SH-SY5Y (cell line): ENCODE results near the gene TUBGCP3.

Source experiments
- GATA2 ChIP-seq: IDR thresholded peaks from 2 replicates; pipeline ENCODE4 v1.6.1; 2011; ENCODE audit warnings: mild to moderate bottlenecking, low read depth, low read length
- GATA3 ChIP-seq: IDR thresholded peaks from 2 replicates; pipeline ENCODE4 v1.6.1; 2011; ENCODE audit warnings: low read depth, mild to moderate bottlenecking, low read length, moderate library complexity

TUBGCP3 gene

DNA sequence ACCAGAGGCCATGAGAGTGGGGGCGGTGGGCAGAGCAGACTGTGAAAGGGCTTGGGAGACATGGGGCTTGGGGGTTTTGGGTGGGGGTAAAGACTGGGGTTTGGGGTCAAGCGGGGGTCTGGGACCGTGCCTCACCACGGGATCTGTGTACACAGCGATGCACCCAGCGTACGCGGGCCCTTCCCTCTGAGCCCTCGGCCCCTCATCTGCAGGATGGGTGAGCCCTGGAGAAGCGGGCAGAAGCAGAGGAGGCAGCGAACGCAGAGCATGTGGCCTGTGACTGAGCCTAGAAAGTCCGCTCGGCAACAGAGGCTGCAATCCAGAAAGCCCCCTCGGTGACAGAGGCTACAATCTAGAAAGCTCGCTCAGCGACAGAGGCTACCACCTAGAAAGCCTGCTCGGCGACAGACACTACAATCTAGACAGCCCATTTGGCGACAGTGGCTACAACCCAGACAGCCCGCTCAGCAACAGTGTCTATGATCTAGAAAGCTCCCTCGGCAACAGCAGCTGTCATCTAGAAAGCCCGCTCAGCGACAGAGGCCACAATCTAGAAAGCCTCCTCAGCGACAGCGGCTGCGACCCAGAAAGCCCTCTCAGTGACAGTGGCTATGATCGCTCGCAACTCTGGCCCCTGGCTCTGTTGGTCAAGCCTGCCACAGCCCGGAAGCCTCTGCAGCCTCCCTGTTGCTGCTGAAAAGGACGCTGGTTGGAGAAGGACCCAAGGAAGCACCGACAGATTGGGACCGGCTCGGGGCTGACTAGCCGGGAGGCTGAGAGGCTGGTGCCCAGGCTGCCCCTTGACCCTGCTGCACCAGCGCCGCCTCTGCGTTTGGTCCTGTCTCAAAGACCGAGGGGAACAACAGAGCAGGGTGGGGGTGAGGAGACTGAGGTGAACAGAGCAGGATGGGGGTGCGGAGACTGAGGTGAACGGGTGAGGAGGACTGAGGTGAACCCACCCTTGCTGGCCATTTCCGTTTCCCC, 143.2 kb downstream of the TUBGCP3 start:
- TF ChIP-seq GATA2 = no peak
- TF ChIP-seq GATA3 = no peak

DNA sequence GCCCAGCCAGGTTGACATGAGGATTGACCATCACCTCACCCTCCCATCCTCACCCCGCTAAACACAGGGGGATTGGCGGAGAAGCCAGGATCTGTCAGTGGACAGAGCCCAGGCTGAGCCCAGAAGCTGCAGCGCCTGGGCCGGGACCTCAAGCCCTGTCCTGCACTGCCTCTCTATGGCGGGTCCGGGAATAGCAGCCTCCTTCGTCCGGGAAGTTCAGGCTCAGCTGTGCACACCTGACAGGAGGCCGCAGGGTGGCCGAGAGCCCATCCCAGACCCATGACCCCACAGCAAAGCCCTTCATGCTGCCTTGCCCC, 144.0 kb downstream of the TUBGCP3 start:
- TF ChIP-seq GATA3 (no peak), GATA2 (no peak)

DNA sequence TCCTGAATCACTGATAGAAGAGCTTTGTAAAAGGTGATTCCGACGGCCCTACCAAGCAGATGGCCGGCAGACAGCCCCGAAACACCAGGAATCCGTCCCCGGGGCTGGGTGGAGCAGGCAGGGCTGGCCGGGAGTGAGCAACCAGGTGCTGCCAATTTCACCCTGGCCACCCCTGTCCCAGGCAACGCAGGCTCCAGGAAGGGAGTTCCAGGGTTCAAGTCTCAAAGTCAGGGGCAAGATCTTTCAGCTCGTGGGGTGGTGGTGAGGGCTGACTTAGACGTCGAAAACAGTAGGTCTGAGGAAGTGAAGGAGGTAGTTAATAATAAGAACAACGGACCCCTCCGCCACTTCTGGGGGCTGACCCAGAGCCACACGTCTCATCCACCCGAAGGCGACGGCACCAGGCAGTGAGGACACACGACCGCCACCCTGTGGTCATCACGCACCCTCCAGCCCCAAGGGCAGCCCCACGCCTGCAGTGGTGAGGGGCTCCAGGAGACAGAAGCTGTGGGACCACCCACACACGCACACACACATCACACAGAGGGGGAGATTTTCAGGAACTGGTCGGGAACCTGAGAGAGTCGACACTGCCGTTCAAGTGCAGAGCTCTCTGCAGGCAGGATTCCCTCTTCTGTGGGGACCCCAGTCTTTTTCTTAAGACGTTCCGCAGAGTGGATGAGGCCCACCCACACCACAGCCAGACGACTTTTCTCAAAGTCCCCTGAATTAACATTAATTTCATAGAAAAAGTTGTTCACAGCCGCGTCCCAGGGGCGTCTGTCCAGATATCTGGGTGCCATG, 144.6 kb downstream of the TUBGCP3 start:
- TF ChIP-seq GATA2 (no peak), GATA3 (no peak)

DNA sequence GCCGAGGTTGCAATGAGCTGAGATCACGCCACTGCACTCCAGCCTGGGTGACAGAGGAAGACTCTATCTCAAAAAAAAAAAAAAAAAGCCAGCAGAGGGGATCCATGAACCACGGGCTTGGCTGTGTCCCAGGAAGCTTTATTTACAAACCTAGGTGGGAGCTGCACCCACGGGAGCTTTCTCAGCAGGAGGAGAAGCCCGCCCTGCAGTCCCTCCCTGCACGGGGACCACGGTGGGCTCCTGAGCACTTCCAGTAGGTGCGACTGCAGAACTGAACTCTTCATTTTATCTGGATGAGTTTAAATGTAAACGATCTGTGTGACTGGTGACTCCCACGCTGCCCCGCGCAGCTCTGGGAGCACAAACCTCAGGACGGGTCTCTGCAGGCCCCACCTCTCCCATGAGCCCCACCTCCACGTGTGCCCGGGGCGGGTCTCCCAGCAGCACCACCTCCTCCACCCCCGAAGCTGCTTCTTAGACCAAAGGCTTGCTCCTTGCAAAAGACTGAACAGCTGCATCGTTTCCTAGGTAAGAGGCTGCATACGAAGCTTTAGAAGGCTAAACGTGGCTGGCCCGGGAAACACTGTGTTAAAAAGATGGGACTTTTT, 145.4 kb downstream of the TUBGCP3 start:
- TF ChIP-seq GATA3 (no peak), GATA2 (no peak)

DNA sequence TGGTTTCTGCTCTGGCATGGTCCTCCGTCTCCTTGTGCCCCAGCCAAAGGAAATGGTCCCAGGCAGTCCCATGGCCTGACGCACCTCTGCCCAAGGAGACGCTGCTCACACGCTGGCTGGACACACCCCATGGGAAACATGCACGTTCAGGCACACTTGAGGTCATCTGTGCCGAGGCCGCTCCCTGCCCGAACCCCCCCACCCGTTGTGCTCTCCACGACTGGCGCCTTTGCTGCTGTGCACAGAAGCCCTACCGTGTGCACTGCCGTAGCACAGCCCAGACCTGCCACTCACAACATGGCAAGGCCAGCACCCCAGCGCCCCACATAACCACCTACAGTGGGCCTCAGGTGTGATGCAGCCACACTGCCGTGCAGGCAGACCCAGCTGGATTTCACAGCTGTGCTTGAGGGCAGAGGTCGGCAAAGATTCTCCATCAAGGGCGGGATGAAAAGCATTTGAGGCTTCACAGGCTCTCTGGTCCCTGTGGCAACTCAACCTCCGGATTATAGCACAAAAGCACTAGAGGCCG, 146.1 kb downstream of the TUBGCP3 start:
- TF ChIP-seq GATA2 (no peak), GATA3 (no peak)

DNA sequence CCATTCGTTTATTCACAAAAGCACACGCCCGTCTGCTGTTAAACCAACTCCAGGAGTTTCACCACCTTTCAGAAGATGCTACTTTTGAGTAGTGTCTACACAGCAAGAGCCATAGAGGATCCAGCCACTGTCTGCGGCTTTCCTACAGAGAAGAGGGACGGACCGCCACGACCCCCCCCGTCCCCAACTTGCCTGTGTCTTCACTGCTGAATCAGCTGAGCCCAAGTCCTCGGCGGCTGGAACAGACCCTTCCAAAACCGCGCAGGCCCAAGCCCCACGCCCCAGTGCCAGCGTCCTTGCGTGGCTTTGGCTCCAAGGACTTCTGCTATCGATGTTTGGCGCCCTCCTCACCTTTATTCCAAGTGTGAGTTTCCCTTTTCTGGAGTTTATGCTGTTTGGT, 146.7 kb downstream of the TUBGCP3 start:
- TF ChIP-seq GATA3 (no peak), GATA2 (no peak)

DNA sequence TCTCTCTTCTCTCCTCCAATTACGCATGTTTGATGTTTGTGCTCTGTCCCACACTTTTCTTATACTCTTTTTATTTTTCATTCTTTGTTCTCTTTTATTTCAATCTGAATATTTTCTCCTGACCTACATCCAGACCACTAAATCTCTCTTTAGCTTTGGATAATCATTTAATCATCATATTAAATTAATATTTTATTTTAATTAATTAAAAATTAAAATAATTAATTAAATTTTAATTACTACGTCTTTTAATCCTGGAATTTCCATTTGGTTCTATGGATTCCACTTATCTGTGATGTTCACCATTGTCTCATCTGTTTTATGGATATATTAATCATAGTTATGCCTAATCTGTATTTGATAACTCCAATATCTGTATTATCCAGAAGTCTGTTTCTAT, 149.4 kb downstream of the TUBGCP3 start:
- TF ChIP-seq GATA2 (no peak), GATA3 (no peak)

DNA sequence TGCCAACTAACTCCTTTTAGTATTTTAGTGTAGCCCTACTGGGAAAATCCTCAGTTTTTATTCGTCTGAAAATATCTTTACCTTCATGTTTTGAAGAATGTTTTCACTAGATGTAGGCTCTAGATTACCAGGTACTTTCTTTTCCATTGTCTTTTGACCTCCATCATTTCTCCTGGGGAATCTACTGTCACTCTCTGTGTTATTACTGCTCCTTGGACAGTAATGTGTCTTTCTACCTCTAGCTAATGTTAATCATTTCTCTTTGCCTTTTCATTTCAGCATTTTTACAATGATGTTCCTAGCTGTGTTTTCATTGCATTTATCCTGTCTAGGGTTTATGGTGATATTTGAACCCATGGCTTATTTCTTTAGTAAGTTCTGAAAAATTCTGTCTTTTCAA, 149.9 kb downstream of the TUBGCP3 start:
- no peak for TF ChIP-seq GATA3
- TF ChIP-seq GATA2 = no peak

DNA sequence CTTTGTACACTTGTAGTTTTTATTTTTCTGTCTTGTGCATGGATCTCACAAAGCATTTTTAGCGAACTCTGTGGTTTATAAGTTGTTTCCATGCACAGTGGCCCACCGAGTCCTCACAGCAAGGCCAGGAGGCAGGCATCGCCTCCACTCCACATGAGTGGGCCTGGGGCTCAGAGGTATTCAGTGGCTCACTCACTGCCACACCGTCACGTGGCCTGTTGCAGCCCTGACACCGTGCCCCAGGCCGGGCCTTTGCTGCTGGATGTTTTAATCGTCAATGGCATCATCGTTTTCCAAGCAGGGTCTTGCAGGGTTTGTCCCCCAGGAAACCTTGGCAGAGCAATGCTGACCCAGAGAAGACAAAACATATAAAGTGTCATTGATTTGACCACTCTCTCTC, 152.0 kb downstream of the TUBGCP3 start:
- TF ChIP-seq GATA3 = no peak
